BLaER1 (cell line): Measurements from ENCODE around the gene CSTPP1.
A peak's percentile ranks its signal among the peaks of the same experiment; 100 is the strongest.

Experiments used
- H3K27ac ChIP-seq: shearing (Covaris generic); formaldehyde crosslinking; 2 replicates; pipeline ENCODE4 v1.8.1; 2022
- H3K27me3 ChIP-seq: shearing (Covaris generic); formaldehyde crosslinking; 2 replicates; pipeline ENCODE4 v1.8.1; 2022
- H3K36me3 ChIP-seq: shearing (Covaris generic); formaldehyde crosslinking; 2 replicates; pipeline ENCODE4 v1.8.1; 2022
- H3K4me1 ChIP-seq: shearing (Covaris generic); formaldehyde crosslinking; 2 replicates; pipeline ENCODE4 v1.8.1; 2022
- H3K4me2 ChIP-seq: shearing (Covaris generic); formaldehyde crosslinking; 2 replicates; pipeline ENCODE4 v1.8.1; 2022
- H3K4me3 ChIP-seq: shearing (Covaris generic); formaldehyde crosslinking; 2 replicates; pipeline ENCODE4 v1.8.1; 2022
- H3K9ac ChIP-seq: shearing (Covaris generic); formaldehyde crosslinking; 2 replicates; pipeline ENCODE4 v1.8.1; 2022
- H3K9me3 ChIP-seq: shearing (Covaris generic); formaldehyde crosslinking; 2 replicates; pipeline ENCODE4 v1.8.1; 2022
- H4K20me1 ChIP-seq: shearing (Covaris generic); formaldehyde crosslinking; 2 replicates; pipeline ENCODE4 v1.8.1; 2022
- Cebpa-rat ChIP-seq: shearing (Covaris generic); IDR thresholded peaks from 2 replicates; pipeline ENCODE4 v1.8.1; 2022

Gene CSTPP1

DNA sequence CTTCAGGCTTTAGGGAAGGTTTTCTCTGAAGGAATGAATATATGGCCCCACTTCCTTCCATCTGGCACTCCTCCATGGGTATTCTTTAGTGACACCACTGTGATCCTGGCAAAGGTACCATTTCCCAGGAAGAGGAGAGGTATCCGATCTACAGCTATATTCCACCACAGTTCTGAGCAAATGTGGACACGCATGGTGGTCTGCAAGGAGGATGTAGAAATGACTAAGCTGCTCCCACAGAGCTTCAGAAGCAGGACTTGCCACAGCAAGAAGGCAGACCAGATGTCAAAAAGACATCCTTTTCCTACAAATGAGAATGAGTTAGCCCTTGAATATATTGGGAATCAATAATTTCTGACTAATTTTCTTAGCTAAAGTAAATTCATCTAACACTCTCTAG lies 194.6 kb downstream of the CSTPP1 start:
- Histone ChIP-seq H3K4me3 (no peak overlapping the region), H3K36me3 (no peaks in the 10 kb centered on the region; the same call in 1 of the 2 replicates), H3K4me2 (peak overlapping the region; percentile 26; the same call in 1 of the 2 replicates), H3K4me1 (peaks cover 23% of the 10 kb centered on the region), H3K9ac (no peak overlapping the region), H4K20me1 (peaks cover 3% of the 10 kb centered on the region; the same call in 1 of the 2 replicates), H3K9me3 (no peaks in the 10 kb centered on the region), H3K27me3 (no peaks in the 10 kb centered on the region), H3K27ac (no peak overlapping the region)
- no peak for TF ChIP-seq Cebpa-rat

- peaks cover 2% of the 10 kb centered on the region; the same call in 1 of the 2 replicates for H3K36me3 ChIP-seq
- H3K4me3 ChIP-seq = no peak overlapping the region
- H3K9ac ChIP-seq = no peak overlapping the region
- H4K20me1 ChIP-seq = peaks cover 14% of the 10 kb centered on the region; the same call in 1 of the 2 replicates
- H3K27me3 ChIP-seq = no peaks in the 10 kb centered on the region
- H3K4me1 ChIP-seq = peaks cover 20% of the 10 kb centered on the region
- H3K27ac ChIP-seq = no peak overlapping the region
- no peak for TF ChIP-seq Cebpa-rat
- no peaks in the 10 kb centered on the region for H3K9me3 ChIP-seq
- no peak overlapping the region for H3K4me2 ChIP-seq
Measured at GRCh38 chr11:47132490-47132889, 195.9 kb downstream of the CSTPP1 start.

DNA sequence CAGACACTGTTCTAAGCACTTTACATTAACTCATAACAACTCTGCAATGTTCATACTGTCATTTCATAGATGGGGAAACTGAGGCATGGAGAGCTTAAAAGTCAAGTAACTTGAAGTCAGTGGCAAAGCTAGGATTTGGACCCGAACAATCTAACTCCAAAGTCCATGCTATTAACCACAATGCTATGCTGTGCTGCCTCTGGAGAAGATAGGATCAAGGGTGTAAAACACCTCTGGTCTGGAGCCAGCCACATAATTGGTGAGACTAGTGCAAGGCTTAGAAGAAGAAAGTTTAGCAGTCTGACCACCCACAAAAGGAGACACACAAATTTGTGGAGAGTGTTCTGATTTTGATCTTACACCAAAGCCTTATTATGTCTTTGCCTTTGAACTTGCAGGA lies 196.4 kb downstream of the CSTPP1 start:
- no peaks in the 10 kb centered on the region for H3K27me3 ChIP-seq
- H3K9ac ChIP-seq = no peak overlapping the region
- H3K4me1 ChIP-seq = peaks cover 25% of the 10 kb centered on the region
- no peak overlapping the region for H3K4me2 ChIP-seq
- peaks cover 7% of the 10 kb centered on the region; the same call in 1 of the 2 replicates for H3K36me3 ChIP-seq
- no peak overlapping the region for H3K4me3 ChIP-seq
- H4K20me1 ChIP-seq = peaks cover 14% of the 10 kb centered on the region; the same call in 1 of the 2 replicates
- H3K27ac ChIP-seq = no peak overlapping the region
- H3K9me3 ChIP-seq = no peaks in the 10 kb centered on the region
- TF ChIP-seq Cebpa-rat = no peak

GRCh38 chr11:47136327-47136726 lies 199.8 kb downstream of the CSTPP1 start:
- TF ChIP-seq Cebpa-rat = no peak
- no peaks in the 10 kb centered on the region for H3K27me3 ChIP-seq
- H3K9ac ChIP-seq = no peak overlapping the region
- no peaks in the 10 kb centered on the region for H3K9me3 ChIP-seq
- H3K4me2 ChIP-seq = peak overlapping the region; percentile 32
- peaks cover 14% of the 10 kb centered on the region for H3K36me3 ChIP-seq
- H4K20me1 ChIP-seq = peaks cover 14% of the 10 kb centered on the region; the same call in 1 of the 2 replicates
- H3K27ac ChIP-seq = no peak overlapping the region
- peaks cover 33% of the 10 kb centered on the region for H3K4me1 ChIP-seq
- no peak overlapping the region for H3K4me3 ChIP-seq

DNA sequence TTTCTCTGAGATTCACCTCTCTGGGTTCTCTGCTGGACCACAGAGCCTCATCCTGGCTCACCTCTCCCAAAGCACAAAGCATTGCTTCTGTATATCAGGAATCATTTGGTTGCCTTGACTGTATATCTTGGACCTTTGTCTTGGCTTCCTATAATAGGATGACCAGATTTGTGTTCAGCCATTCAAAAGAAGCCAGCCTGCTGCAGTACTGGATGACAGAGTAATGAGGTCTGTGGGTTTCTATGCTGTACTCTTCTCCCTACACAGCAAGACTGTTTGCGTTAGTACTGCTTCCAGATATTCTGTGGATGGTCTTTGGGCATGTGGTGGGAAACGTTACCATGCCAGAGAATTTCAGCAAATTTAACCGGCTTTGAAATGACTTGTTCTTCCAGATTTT lies 200.4 kb downstream of the CSTPP1 start:
- H4K20me1 ChIP-seq = peaks cover 14% of the 10 kb centered on the region; the same call in 1 of the 2 replicates
- H3K4me2 ChIP-seq = no peak overlapping the region
- peaks cover 14% of the 10 kb centered on the region for H3K36me3 ChIP-seq
- H3K4me1 ChIP-seq = peaks cover 33% of the 10 kb centered on the region
- no peaks in the 10 kb centered on the region for H3K9me3 ChIP-seq
- no peak overlapping the region for H3K4me3 ChIP-seq
- H3K27me3 ChIP-seq = no peaks in the 10 kb centered on the region
- no peak overlapping the region for H3K9ac ChIP-seq
- no peak overlapping the region for H3K27ac ChIP-seq
- no peak for TF ChIP-seq Cebpa-rat

GRCh38 chr11:47137476-47137875 lies 200.9 kb downstream of the CSTPP1 start:
- Histone ChIP-seq H3K4me1 (peaks cover 33% of the 10 kb centered on the region), H3K27ac (no peak overlapping the region), H3K4me3 (no peak overlapping the region), H3K9me3 (no peaks in the 10 kb centered on the region), H3K4me2 (peak overlapping the region; percentile 32), H3K9ac (no peak overlapping the region), H3K27me3 (no peaks in the 10 kb centered on the region), H4K20me1 (peaks cover 14% of the 10 kb centered on the region; the same call in 1 of the 2 replicates), H3K36me3 (peaks cover 17% of the 10 kb centered on the region)
- no peak for TF ChIP-seq Cebpa-rat

DNA sequence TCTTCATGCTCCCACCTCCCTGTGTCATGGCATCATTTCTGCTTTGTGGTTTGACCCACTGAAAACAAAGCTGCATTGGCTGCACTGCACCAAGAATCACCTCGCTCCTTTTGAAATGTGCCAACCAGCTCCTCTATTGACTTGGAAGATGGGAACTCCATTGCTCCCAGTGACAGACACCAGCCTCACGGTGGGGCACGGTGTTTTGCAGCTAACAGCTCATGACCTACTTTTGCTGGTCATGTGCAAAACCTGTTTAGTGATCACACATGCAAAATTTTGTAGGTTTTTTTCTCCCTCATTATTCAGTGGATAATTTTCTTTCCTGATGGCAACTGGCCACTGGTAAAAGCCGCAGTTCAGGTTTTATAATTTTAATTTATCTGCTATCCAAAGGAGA lies 203.3 kb downstream of the CSTPP1 start:
- peaks cover 28% of the 10 kb centered on the region for H3K36me3 ChIP-seq
- no peak overlapping the region for H3K4me3 ChIP-seq
- H4K20me1 ChIP-seq = peaks cover 22% of the 10 kb centered on the region
- no peak for TF ChIP-seq Cebpa-rat
- no peak overlapping the region for H3K27ac ChIP-seq
- peaks cover 33% of the 10 kb centered on the region for H3K4me1 ChIP-seq
- no peak overlapping the region for H3K4me2 ChIP-seq
- no peaks in the 10 kb centered on the region for H3K27me3 ChIP-seq
- no peaks in the 10 kb centered on the region for H3K9me3 ChIP-seq
- no peak overlapping the region for H3K9ac ChIP-seq

DNA sequence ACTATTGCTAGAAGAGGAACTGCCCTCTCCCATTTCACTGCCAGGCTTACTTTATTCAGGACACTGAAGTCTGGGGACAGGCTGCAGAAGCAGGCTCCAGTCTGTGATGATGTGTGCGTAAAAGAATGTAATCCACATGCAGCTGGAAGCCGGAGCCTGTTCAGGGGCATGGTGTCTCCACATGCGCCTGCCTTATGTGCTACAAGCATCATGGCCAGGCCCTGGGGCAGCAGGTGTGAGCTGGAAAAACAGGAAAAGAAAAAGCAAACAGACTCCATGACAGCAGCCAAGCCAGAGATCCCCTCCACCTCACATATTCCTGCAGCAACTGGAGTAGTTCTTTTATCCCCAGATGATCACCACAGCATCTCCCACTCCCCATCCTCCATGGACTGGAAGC lies 206.8 kb downstream of the CSTPP1 start:
- peaks cover 17% of the 10 kb centered on the region for H3K4me1 ChIP-seq
- no peak overlapping the region for H3K4me3 ChIP-seq
- peaks cover 25% of the 10 kb centered on the region for H3K36me3 ChIP-seq
- TF ChIP-seq Cebpa-rat = no peak
- no peaks in the 10 kb centered on the region for H3K27me3 ChIP-seq
- H4K20me1 ChIP-seq = peaks cover 8% of the 10 kb centered on the region; the same call in 1 of the 2 replicates
- no peak overlapping the region for H3K9ac ChIP-seq
- no peak overlapping the region for H3K4me2 ChIP-seq
- H3K27ac ChIP-seq = no peak overlapping the region
- no peaks in the 10 kb centered on the region for H3K9me3 ChIP-seq

GRCh38 chr11:47144541-47144940 lies 208.0 kb downstream of the CSTPP1 start:
- Histone ChIP-seq H3K27me3 (no peaks in the 10 kb centered on the region), H3K4me3 (no peak overlapping the region), H3K4me2 (no peak overlapping the region), H3K9me3 (no peaks in the 10 kb centered on the region), H3K4me1 (peaks cover 12% of the 10 kb centered on the region), H3K9ac (no peak overlapping the region), H4K20me1 (peaks cover 14% of the 10 kb centered on the region; the same call in 1 of the 2 replicates), H3K27ac (no peak overlapping the region), H3K36me3 (peaks cover 33% of the 10 kb centered on the region; the same call in 1 of the 2 replicates)
- TF ChIP-seq Cebpa-rat = no peak

GRCh38 chr11:47147250-47147649 lies 210.7 kb downstream of the CSTPP1 start:
- no peak overlapping the region for H3K9ac ChIP-seq
- H3K4me1 ChIP-seq = peaks cover 23% of the 10 kb centered on the region
- H3K9me3 ChIP-seq = no peaks in the 10 kb centered on the region
- no peak overlapping the region for H3K4me2 ChIP-seq
- no peak for TF ChIP-seq Cebpa-rat
- peaks cover 27% of the 10 kb centered on the region for H4K20me1 ChIP-seq
- H3K36me3 ChIP-seq = peaks cover 36% of the 10 kb centered on the region; the same call in 1 of the 2 replicates
- H3K27me3 ChIP-seq = no peaks in the 10 kb centered on the region
- H3K27ac ChIP-seq = no peak overlapping the region
- no peak overlapping the region for H3K4me3 ChIP-seq

DNA sequence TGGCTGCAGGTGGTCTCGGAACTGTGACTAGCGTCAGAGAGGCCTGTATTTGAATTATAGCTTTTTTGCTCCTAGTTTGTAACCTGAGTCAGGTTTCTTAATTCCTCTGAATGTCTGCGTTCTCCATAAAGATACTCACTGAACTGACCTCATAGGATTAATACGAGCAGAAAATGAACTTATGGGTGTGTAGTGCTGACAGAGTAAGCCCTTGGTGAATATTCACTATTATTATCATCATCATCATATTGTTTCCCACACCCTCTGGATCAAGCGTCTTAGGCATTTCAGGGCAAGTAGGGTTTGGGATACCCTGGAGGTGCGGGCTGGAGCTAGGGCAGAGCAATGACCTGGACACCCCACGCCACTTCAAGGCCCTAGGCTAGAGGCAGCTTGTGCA lies 211.1 kb downstream of the CSTPP1 start:
- H3K27me3 ChIP-seq = no peaks in the 10 kb centered on the region
- H3K9ac ChIP-seq = no peak overlapping the region
- H3K36me3 ChIP-seq = peaks cover 32% of the 10 kb centered on the region; the same call in 1 of the 2 replicates
- no peak overlapping the region for H3K27ac ChIP-seq
- peaks cover 32% of the 10 kb centered on the region for H4K20me1 ChIP-seq
- H3K4me1 ChIP-seq = peaks cover 27% of the 10 kb centered on the region
- H3K4me3 ChIP-seq = no peak overlapping the region
- no peak for TF ChIP-seq Cebpa-rat
- H3K4me2 ChIP-seq = no peak overlapping the region
- no peaks in the 10 kb centered on the region for H3K9me3 ChIP-seq
